Stimulated activated CD4-positive, alpha-beta T cell treated with anti-CD3 and anti-CD28 coated beads, Interleukin-1b, Interleukin-23, amount 100 ng/mL, for 48 hours (primary cell): ENCODE results near the gene NIN.

Experiments used
- DNase-seq: peaks from one replicate; pipeline ENCODE4 v3.0.0-alpha.2; 2020

The NIN gene

DNA sequence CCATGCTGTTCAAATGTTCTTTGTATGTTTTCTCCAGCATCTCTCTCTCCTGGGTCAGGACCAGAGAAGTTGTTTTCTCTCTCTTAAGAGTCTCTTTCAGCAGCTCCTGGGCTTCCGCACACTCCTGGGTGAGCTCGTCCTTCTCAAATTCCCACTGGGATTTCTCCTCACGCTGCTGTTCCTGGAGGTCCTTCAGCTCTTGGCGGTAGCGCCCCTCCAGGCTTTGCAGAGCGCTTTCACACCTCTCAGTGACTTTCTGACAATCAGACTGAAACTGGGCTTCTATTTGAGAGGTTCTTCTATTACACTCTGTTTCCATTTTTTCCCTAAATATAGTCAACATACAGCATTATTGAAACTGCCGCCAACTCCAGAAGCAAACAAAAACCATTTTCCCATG lies 72.7 kb downstream of the NIN start:
- no peak for DNase-seq

DNA sequence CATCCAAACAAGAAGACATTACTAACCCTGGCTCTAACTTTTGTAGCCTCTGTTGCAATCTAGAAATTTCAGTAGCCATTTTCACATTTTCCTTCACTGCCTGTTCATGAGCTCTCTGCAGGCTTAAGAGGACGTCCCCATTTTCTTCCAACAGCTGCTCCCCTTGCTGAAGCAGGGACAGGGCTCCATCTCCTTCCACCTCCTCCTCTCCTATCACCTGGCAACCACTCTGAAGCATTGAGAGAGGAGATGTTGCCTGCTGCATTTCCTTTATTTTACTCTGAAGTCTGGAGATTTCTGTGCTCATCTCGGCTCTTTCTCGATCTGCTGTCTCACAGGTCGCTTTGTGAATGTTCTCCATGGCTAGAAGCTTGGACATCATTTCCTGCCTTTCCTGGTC lies 73.3 kb downstream of the NIN start:
- DNase-seq = no peak

DNA sequence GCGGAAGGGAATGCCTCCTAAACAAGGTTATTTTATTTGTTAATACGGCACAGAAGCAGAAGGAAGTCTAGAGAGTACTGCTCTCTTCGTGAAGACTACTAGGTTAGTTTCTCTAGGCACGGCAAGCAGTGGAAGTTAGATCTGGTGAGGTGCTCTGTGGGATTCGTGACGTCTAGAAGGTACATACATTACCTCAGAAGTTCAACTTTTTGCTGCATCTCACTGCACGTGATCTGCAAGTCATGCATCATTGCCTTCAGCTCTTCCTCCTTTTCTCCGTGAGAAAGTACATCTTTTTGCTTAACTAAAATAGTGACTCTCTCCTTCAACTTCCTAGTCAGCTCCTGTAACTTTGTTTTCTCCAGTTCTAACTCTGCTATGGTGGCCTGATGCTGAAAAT lies 74.7 kb downstream of the NIN start:
- DNase-seq = no peak

DNA sequence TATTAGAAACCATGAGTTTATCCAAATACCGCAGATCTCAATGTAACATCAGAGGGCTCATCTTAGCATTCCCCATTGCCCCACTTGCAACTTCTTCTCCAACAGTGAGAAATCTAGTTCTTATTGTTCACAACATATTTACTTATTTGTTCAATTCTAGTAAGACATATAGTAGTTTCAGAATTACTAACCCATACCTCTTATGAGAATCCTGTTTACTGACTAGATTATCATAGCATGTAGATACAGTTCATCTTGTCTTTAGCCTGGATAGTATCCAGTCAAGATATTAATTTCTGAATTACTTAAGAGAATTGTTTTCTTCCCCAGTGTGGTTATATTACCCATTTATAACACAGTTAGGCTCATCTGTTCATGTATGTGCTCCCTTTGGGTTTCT lies 80.6 kb downstream of the NIN start:
- DNase-seq = no peak

DNA sequence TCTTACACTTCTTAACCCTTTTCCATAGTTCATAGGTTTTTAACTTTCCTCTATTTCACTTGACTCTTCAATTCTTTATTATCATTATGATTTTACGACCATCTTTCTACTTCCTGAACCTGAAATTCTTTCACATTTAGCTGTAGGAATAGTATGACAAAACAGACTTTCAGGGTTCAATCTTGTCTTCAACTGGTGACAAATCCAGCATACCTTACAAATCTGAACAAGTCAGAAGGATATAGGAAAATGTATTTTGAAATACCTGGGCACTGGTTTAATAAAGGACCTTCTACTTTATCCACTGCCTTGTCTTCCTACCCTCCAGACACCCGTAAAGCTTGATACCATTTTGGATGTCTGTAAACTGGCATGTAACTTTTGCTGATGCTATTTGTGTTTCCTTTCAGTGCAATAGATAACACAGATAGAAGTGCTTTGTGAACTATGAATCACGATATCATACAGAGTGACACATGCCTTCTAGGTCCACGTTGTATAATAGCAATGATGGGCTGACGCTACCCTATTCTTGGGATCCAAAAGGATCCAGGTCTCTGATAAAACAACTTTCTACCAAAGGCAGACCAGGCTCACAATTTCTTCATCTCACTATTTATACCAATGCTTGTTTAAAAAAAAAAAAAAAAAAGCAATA lies 85.4 kb downstream of the NIN start:
- no peak for DNase-seq

DNA sequence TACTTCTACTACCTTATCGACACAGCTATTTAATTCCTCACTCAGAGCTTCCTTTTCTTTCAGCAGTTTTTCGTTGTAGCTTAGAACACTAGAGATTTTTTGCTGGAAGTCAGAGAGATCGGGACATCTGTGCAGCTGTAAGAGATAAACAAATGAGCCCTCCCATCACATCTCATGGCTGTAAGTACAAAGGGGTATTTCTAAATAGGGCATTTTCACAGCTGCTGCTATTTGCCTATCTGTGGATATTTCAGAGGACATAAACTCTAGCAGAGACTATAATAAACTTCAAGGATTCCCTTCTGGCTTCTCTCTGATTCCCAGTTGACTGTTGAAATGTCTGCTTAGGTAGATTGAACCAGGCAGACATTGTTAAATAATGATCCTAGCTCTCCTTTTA lies 86.7 kb downstream of the NIN start:
- DNase-seq = no peak

DNA sequence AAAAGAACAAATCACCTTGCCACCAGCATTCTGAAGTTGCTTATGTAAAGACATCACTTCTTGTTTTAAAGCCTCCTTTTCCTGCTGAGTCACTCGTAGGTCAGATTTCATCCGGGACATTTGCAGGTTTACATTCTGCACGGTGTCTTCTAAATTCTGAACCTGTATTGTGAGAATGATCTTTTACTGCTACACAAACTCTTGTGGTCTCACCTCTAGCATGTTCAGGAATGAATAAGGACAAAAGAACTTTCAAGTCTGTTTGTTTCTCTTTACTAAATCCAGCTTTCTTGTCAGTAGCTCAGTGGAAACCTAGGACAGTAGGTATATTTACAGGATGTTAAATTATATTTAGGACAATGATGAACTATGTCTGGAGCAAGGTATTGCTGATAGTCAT lies 89.4 kb downstream of the NIN start:
- DNase-seq = no peak

DNA sequence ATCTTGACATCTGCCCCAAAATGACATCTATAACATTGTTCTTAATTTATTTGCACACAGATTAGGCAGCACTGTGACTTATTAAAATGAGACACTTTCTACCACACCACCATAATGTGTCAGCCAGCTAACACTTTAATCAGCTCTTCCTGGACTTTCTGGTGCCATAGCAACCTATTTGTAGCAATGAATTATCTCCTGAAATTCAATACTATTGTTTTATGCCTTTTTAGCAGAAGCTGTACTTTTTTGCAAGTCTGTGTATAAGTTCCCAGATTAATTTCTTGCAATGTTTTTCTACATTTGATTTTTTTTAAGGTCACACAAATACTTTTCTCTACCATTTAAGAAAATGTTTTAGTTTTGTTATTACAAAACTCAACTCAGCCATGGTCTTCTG lies 90.1 kb downstream of the NIN start:
- DNase-seq = no peak

DNA sequence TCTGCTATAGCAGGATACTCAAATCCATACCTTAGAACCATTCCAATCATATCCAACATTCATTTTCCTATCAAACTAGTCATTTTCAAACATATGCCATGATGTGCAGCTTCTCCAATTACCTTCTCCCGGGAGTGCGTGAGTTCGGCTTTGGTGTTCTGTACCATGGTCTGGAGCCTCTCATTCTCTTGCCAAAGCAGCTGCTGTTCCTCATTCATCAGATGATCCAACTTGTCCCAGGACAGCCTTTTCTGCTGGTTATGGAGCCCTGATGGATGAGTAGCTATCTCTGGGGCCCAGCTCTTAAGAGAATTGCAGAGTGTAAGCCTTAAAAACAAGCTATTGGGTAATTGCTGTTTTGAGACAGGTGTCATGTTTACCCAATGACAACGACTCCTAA lies 91.8 kb downstream of the NIN start:
- DNase-seq = no peak

DNA sequence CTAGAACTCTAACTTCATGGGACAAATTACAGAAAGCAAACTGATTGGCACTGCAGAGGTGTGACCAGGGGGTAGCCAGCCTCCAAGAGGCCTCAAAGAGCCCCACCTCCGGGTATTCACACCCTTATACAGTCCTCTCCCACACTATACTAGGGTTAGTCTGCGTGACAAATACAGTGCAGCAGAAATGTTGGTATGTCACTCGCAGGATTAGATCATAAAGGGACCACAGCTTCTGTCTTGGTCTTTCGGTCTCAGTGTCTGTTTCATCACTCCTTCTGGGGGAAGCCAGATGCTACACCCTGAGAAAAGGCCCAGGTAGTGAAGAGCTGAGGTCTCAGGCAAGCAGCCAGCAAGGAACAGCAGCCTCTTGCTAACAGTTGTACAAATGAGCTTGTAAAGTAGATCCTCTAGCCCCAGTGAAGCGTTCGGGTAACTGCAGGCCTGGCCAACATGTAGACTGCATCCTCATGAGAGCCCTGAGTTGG lies 94.0 kb downstream of the NIN start:
- peak; percentile 59 for DNase-seq

DNA sequence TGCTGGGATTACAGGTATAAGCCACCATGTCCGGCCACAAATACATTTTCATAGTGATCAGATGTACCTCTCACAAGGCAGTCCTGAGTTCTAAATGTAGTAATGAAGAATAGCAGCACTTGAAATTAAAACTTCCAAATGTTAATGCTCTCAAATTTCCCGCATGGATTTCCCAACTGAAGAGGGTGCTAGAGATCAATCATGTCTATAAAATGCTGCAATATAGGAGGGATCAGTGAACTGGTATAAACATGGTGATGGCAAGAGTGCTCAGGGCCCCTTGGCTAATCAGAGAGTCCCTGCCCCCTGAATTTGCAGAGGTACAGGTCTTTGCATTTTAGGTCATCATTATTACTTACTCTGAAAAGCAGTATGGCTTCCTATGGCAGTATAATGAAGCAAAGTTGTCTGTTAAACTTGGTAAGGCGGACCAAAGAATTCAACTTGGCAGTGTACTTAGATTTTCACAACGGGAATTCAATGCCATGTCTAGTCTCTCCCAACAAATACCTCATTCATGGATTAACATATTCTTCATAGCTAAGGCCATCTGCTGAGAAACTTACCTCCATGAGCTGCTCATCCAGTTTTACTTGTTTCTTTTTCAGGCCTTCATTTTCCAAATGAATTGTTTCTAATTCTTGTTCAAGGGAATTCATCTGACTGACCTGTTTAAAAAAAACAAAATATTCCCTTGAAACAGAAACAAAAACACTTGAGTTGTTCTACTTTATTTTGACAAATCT lies 95.8 kb downstream of the NIN start:
- no peak for DNase-seq

DNA sequence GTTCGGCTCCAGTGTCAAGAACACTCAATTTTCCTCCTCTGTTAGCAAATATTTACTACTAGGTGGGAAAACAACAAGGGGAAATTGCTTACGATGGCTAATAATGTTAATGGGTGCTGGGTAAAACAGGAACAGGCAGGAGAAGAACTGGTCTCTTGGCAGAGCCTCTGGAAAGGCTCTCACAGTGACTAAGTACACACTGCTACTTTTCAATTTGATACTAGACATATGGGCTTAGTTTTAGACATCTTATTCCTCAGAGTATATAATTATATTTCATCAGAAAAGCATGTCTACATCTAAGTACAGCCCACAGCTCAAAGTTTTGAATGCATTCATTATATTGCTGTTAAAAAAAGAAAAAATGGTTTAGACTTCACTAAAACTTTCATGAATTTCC lies 97.5 kb downstream of the NIN start:
- no peak for DNase-seq

DNA sequence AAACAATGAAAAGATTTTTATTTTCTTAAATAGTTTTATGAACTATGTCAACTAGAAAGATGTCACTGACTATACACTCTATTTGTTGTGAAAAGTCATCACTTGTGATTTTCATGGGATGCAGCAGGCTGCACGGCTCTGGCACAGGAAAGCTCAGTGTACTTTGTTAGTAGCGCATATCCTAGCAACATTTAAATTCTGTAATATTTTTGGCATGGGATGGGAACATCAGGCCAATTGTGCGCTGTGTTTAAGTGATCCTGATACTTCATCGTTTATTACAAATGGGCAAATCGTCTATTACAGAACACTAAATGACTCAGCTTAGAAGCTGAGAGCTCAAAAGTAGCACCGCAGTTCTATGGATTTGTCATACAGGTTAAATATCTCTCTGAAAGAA lies 102.1 kb downstream of the NIN start:
- DNase-seq = no peak

DNA sequence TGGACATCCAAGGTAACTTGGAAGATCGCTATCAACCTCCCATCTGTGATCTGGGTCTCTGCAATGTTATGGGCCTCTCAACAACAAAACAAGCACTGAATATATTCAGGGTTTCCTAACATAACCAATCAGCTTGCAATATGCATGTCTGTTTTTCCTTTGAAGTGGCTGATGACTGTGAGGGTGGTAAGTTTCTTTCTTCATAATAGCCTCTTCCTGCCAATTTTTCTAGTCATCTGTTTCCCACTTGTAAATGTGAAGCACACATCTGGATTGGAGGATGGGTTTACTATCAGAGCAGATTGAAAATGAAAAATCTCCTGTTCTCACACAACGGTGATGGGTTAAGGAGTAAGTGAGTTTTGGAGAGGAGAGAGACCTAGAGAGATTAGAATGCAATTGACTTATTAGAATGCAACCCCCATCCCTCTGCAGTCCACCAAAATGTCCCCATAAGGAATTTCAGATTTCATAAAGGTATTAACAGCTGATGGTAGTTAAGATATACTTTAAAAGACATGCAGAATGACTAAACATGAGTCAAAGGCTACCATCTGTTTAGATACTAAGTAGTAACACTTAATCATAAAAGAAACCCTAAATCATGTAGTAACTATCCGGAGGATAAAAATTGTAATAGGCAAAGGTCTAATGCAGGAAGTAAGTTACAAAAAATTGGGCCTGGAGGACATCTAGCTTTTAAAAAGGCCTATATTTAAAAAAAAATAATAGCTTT lies 104.4 kb downstream of the NIN start:
- DNase-seq = peak; percentile 18

DNA sequence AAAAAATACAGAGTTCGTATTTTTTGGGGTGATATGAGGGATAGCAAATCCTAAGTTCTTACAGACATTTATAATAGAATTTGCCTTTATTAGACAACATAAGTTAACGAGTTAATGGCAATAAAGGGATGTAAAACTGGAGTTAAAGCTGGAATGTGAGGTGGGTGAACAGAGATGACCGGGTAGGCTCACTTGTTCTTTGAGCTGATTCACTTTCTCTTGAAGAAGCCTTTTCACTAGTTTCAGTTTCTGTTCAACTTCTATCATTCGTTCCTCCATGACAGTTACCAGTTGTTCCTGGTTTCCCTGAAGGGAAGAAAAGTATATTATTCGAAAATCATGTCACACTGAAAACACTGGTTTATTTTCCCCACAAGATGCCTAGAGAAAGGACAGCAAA lies 105.2 kb downstream of the NIN start:
- DNase-seq = no peak

DNA sequence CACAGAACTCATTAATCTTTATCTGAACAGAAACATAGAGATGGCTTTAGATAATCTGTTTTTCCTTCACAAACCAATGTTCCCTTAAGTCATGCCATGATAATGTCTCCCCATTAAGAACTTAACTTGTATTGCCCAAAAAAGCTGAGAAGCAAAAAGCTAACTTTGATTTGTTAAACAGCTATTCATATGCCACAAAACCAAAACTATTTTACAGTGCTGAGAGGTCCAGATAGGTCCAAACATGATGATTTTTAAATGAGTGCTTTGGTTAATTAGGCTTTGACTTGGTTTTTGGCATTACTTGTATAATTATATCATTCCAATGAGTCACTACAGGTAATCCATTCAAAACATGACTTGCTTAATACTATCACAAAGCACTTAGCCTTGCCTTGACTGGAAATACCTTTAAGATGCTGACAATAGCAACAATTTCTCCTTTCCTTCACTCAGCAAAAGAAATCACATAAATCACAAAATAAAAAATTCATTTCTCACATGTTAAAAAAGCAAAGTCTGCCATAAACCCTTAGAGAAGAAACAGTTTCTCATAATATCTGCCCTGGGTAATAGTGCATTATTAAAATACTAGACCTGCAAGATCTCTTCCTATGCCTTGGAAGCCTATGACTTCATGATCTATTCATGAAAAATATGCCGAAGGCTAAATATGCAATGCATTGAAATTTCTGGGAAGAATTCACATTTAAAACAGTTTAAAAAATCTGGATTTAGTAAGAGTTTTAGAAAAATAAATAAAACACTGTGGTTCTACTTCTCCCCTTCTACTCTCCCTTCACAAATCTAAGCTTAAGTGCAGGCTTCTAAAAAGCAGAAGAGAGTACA lies 110.8 kb downstream of the NIN start:
- DNase-seq = no peak

DNA sequence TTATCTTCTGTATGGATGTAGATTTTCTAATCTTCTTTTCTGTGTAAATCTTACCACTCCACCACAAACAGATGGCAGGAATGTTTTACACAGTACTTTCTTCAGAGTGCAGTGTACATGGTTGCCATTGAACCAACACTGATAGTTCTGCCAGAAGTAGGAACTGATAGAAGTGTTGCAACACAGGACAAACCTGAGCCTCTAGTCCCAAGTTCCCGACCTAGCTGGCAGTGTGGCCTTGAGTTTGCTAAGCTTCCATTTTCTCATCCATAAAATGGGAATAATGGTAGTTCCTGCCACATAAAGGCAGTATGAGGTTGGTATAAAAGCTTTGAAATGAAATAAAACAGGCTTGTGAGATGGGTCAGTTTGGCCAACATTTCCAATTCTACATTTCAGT lies 112.0 kb downstream of the NIN start:
- no peak for DNase-seq

DNA sequence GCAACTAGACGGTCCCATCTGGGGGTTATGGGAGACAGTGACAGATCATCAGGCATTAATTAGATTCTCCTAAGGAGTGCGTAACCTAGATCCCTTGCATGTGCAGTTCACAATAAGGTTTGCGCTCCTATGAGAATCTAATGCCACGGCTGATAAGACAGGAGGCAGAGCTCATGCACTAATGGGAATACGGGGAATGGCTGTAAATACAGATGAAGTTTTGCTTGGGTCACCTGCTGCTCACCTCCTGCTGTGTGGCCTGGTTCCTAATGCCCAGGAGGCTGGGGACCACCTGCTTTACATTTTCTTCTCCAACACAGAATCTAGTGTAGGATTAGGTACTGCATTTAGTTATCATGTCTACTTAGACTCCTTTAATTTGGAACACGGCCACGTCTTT lies 113.2 kb downstream of the NIN start:
- no peak for DNase-seq

DNA sequence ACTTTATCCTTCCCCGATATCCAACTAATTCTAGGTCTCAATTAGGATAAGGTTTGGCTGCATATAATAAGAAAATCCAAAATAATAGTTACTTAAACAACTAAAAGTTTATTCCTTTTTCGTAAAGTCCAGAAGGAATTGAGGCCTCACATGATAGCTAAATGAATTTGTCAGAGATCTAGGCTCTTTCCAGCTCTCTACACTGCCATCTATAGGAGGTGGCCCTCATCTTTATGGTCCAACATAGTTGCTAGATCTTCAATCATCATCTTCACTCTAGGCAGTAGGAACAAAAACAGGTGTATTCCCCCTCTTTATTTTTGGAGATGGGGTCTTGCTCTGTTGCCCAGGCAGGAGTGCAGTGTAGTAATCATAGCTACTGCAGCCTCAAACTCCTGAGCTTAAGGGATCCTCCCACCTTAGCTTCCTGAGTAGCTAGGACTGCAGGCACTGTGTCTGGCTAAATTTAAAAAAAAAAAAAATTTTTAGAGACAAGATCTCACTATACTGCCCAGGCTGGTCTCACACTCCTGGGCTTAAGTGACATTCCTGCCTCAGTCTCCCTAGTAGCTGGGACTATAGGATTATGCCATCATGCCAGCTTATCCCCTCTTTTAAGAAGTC lies 116.4 kb downstream of the NIN start:
- DNase-seq = no peak

DNA sequence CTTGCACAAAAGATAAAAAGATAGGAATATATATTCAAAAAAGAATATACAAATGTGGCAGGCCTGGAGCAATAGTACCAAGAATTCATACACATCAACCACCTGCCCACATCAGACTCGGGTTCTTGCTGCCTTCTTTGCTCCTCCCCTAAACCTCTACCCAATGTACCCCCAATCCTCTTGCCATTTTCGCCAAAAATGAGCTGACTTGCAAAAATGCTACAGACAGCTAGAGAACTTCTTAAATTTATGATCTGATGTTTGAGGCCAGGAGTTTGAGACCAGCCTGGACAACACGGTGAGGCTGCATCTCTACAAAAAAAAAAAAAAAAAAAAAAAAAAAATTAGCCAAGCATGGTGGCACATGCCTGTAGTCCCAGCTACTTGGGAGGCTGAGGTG lies 119.9 kb downstream of the NIN start:
- DNase-seq = no peak

DNA sequence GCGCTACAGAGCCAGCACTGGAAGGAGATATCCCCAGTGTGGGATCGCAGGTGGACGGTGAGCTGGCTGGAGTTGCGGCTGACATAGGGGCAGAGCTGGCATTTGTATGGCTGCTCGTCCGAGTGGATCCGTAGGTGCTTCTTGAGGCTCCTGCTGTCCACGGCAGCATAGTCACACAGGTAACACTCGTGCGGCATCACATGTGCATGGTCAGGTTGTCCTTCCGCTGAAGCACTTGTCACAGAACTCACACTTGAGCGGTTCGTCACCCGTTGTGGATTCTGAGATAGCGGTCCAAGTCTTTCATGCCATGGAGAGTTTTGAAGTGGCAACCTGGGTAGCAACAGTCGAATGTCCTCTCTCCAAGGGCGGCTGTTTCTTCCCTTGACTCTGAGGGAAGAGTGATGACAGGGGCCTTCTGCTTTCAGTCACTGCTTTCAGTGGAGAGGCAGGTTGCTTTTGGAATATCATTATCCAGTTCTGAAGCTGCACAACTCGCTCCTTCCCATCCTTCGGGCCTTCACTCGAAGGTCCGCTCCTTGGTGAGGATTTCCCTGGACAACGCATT lies 125.9 kb downstream of the NIN start:
- DNase-seq = no peak

DNA sequence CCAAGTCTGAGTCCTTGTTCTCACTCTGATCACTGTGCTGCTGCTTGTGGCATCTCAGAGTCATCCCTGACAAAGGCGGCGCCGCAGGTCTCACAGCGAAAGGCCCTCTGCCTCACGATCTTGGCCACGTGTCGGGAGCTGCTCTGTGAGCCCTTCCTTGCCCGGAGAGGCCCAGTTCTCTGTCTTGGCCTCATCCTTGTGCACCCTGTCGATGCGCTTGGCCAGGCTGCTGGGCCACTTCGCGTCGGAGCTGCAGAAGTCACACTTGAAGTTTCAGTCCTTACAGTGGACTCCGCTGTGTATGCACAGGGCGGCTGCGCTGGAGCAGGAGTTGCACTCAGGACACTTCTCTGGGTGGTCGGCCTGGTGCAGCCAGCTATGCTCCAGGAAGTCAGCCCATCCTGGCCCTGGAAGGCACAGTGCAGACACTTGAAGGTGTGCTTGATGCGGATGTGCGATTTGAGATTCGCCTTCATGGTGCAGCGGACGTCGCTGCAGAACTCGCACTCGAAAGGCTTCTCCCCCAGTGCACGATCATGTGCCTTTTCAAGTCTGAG lies 126.4 kb downstream of the NIN start:
- DNase-seq = no peak
